GM19193 (cell line): ENCODE results near the gene NAXD.

ENCODE experiments used
- POLR2A ChIP-seq: IDR thresholded peaks from 4 replicates; pipeline ENCODE4 v1.6.1; 2011; ENCODE audit not compliant: insufficient read depth, insufficient read length; ENCODE audit errors: extremely low read depth

Gene NAXD

GRCh38 chr13:110589793-110590390 is 25.5 kb upstream of the NAXD start:
- TF ChIP-seq POLR2A, result no peak

GRCh38 chr13:110590577-110590976 is 24.8 kb upstream of the NAXD start:
- no peak for TF ChIP-seq POLR2A

- TF ChIP-seq POLR2A, result no peak
Measured at GRCh38 chr13:110592665-110593064, 22.7 kb upstream of the NAXD start.

GRCh38 chr13:110593430-110594130 is 21.8 kb upstream of the NAXD start:
- no peak for TF ChIP-seq POLR2A

GRCh38 chr13:110597041-110597689 is 18.2 kb upstream of the NAXD start:
- no peak for TF ChIP-seq POLR2A

- no peak for TF ChIP-seq POLR2A
Measured at GRCh38 chr13:110600261-110600819, 15.0 kb upstream of the NAXD start.

GRCh38 chr13:110600980-110601379 is 14.4 kb upstream of the NAXD start:
- no peak for TF ChIP-seq POLR2A

- no peak for TF ChIP-seq POLR2A
Measured at GRCh38 chr13:110605132-110605531, 10.2 kb upstream of the NAXD start.

- TF ChIP-seq POLR2A, result no peak
Measured at GRCh38 chr13:110607675-110608224, 7.6 kb upstream of the NAXD start.

- TF ChIP-seq POLR2A, result no peak
Measured at GRCh38 chr13:110610955-110611595, 4.3 kb upstream of the NAXD start.

GRCh38 chr13:110615005-110615321 is 382 bp upstream of the NAXD start:
- no peak for TF ChIP-seq POLR2A

GRCh38 chr13:110616103-110617101 is 1.1 kb downstream of the NAXD start:
- no peak for TF ChIP-seq POLR2A

- TF ChIP-seq POLR2A, result no peak
Measured at GRCh38 chr13:110617321-110618072, 2.2 kb downstream of the NAXD start.
